A673 (cell line): Measurements from ENCODE around the gene MYPOP. TPM values are rescaled to one million over a fixed set of nuclear protein-coding genes. Genes with fewer than 3 reads are reported as not detected.

Source experiments
- BruUV-seq: library from RNA; stranded (reverse); fragments of 400-500 nt; replicated peaks from 2 replicates; lab custom pipeline; 2021; lab: Mats Ljungman, UMichigan
- CTCF ChIA-PET: fragments of 300-600 bp; sonication (Branson Sonifier 250); formaldehyde crosslinking; loops from one replicate; lab custom pipeline; 2022; ENCODE audit warnings: antibody characterized with exemption; lab: Charles Lee
- POLR2A ChIA-PET: fragments of 300-600 bp; sonication (Branson Sonifier 250); formaldehyde crosslinking; loops from one replicate; lab custom pipeline; 2022; ENCODE audit warnings: antibody characterized with exemption; ENCODE audit not compliant: low non-redundant PET; lab: Charles Lee
- DNase-seq: peaks from one replicate; pipeline ENCODE4 v3.0.0-alpha.2; 2015; ENCODE audit warnings: low spot score
- H3K27ac ChIP-seq: fragments of 200-600 bp; sonication (generic); 2 replicates; pipeline ENCODE4 v1.5.1; 2016; ENCODE audit warnings: mixed run types, low read depth, mild to moderate bottlenecking, mixed read lengths, antibody characterized with exemption, low read length; ENCODE audit not compliant: poor library complexity, severe bottlenecking
- H3K27me3 ChIP-seq: fragments of 200-600 bp; sonication (generic); replicated peaks from 2 replicates; pipeline ENCODE4 v1.6.1; 2017; ENCODE audit warnings: mixed run types, low read depth, mild to moderate bottlenecking, mixed read lengths, antibody characterized with exemption, low read length; ENCODE audit not compliant: insufficient read depth, poor library complexity
- H3K36me3 ChIP-seq: fragments of 200-600 bp; sonication (generic); 2 replicates; pipeline ENCODE4 v1.6.1; 2016; ENCODE audit warnings: mixed run types, mild to moderate bottlenecking, mixed read lengths, antibody characterized with exemption, low read length; ENCODE audit not compliant: insufficient read depth, poor library complexity, severe bottlenecking
- H3K4me1 ChIP-seq: fragments of 200-600 bp; sonication (generic); 2 replicates; pipeline ENCODE4 v1.6.1; 2017; ENCODE audit warnings: mixed run types, mild to moderate bottlenecking, mixed read lengths, antibody characterized with exemption, low read length; ENCODE audit not compliant: insufficient read depth, poor library complexity, severe bottlenecking
- H3K4me3 ChIP-seq: fragments of 200-600 bp; sonication (generic); 2 replicates; pipeline ENCODE4 v1.5.1; 2016; ENCODE audit warnings: low read depth, mixed run types, mild to moderate bottlenecking, mixed read lengths, low read length; ENCODE audit not compliant: poor library complexity, severe bottlenecking
- H3K9me3 ChIP-seq: fragments of 200-600 bp; sonication (generic); 2 replicates; pipeline ENCODE4 v1.6.1; 2016; ENCODE audit warnings: mixed run types, low read depth, mild to moderate bottlenecking, mixed read lengths, antibody characterized with exemption, low read length; ENCODE audit not compliant: poor library complexity, severe bottlenecking
- CTCF ChIP-seq: fragments of 300-800, 200-600 bp; sonication (generic); conservative IDR thresholded peaks from 2 replicates; pipeline ENCODE4 v1.5.1; 2017; ENCODE audit warnings: low read depth, mild to moderate bottlenecking, antibody characterized with exemption, low read length, moderate library complexity, mixed read lengths
- EZH2 ChIP-seq: fragments of 200-600 bp; sonication (generic); IDR thresholded peaks from 2 replicates; pipeline ENCODE4 v1.6.1; 2017; ENCODE audit warnings: borderline replicate concordance, low read depth, mild to moderate bottlenecking, mixed read lengths, antibody characterized with exemption, low read length; ENCODE audit not compliant: poor library complexity, severe bottlenecking
- intact Hi-C: fragments of 100-400 bp; cut with micrococcal nuclease; formaldehyde crosslinking; loops from one replicate; pipeline ENCODE4 v1.10.0; 2022; ENCODE audit not compliant: unreplicated experiment
- total RNA-seq: library from RNA; stranded (reverse); gene quantifications from 2 replicates; pipeline ENCODE4 v1.2.3, GENCODE V29; 2021

Gene MYPOP
- total RNA-seq, 1 experiment from 2014 or later: 13.5 TPM

DNA sequence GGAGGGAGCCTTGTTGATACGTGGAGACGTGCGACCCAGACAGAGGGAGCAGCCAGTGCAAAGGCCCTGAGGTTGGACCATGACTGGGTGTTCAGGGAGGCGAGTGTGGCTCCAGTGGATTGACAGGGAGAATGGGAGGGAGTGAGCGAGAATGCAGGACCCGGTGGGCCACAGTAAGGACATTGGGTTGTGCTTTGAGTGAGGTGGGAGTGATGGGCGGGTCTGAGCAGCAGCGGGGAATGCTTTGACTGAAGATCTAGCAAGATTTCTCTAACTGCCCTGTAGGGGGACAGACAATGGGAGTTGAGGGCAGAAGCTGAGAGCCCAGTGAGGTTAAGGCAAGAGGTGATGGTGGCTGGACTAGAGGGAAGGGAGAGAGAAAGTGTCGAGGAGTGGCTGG lies 19.9 kb upstream of the MYPOP start:
- no peak overlapping the region for H3K27ac ChIP-seq
- CTCF ChIA-PET: interaction anchor here (0.5 kb wide), 1 partner anchor 359 kb away, joined by 9 read pairs; no protein-coding TSS in a partner anchor
- H3K36me3 ChIP-seq: no peaks in the 10 kb centered on the region
- peaks cover 24% of the 10 kb centered on the region for H3K27me3 ChIP-seq
- POLR2A ChIA-PET: no interaction called here
- DNase-seq: no peak
- H3K4me3 ChIP-seq: no peak overlapping the region
- H3K4me1 ChIP-seq: no peaks in the 10 kb centered on the region
- TF ChIP-seq EZH2 (no peak), CTCF (0 out of 2 replicates have a peak, but pooled peaks have one; percentile 22)
- no TSS peak for BruUV-seq
- intact Hi-C loops: no loop called here
- H3K9me3 ChIP-seq: no peaks in the 10 kb centered on the region

DNA sequence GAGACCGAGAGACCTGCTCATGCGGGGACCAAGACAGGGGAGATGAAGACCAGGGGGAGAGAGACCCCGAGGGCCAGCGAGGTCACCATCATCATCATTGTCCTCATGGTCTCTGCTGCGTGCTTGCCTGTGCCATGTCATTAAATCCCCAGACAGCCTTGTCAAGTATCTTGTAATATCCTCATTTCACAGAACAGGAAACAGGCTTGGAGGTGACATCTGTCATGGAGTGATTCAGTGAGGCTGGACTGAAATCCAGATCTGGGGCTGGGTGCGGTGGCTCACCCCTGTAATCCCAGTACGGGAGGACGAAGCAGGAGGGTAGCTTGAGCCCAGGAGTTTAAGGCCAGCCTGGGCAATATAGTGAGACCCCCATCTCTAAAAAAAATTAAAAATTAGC lies 18.0 kb upstream of the MYPOP start:
- Histone ChIP-seq H3K36me3 (no peaks in the 10 kb centered on the region), H3K27ac (no peak overlapping the region), H3K4me3 (no peak overlapping the region), H3K27me3 (peaks cover 24% of the 10 kb centered on the region), H3K4me1 (no peaks in the 10 kb centered on the region), H3K9me3 (no peaks in the 10 kb centered on the region)
- ChIA-PET POLR2A (interaction anchor here (0.6 kb wide), 1 partner anchor 121 kb away, joined by 4 read pairs; no protein-coding TSS in a partner anchor), CTCF (interaction anchor here (0.6 kb wide), 1 partner anchor 18 kb away, joined by 4 read pairs; the partner anchor contains the start of gene MYPOP)
- intact Hi-C loops: no loop called here
- DNase-seq: no peak
- TF ChIP-seq EZH2 (no peak), CTCF (no peak)
- BruUV-seq: no TSS peak

- H3K27me3 ChIP-seq: peaks cover 24% of the 10 kb centered on the region
- H3K9me3 ChIP-seq: no peaks in the 10 kb centered on the region
- no peak overlapping the region for H3K4me3 ChIP-seq
- no peak for DNase-seq
- POLR2A ChIA-PET: no interaction called here
- no peaks in the 10 kb centered on the region for H3K36me3 ChIP-seq
- H3K27ac ChIP-seq: no peak overlapping the region
- intact Hi-C loops: no loop called here
- CTCF ChIA-PET: no interaction called here
- H3K4me1 ChIP-seq: no peaks in the 10 kb centered on the region
- no peak for TF ChIP-seq CTCF
- TF ChIP-seq EZH2: no peak
- no TSS peak for BruUV-seq
Observed at GRCh38 chr19:45919678-45920077, 17.3 kb upstream of the MYPOP start.
